HepG2 (cell line): ENCODE data around the gene SGF29. TPM values are rescaled to one million over a fixed set of nuclear protein-coding genes. Genes with fewer than 3 reads are reported as not detected.
"Not testable (repeated sequence)": the region's sequence is repeated elsewhere in the genome, so short reads cannot be mapped to it uniquely, and the experiment has no call there.

Experiments
- ATAC-seq: fragments of 200-7000 bp; cut with Tn5 transposase; 3 replicates; pipeline ENCODE4 v1.9.1; 2020; ENCODE audit warnings: mild to moderate bottlenecking, moderate library complexity
- BruUV-seq: library from RNA; stranded (reverse); fragments of 400-500 nt; replicated peaks from 2 replicates; lab custom pipeline; 2021; lab: Mats Ljungman, UMichigan
- CTCF ChIA-PET: fragments of 300-600 bp; formaldehyde crosslinking; extraction: SDS; loops from one replicate; lab custom pipeline; 2021; ENCODE audit warnings: low total read pairs, inconsistent platforms, low intra/inter-chr PET ratio; lab: Yijun Ruan, JAX
- POLR2A ChIA-PET: fragments of 350-600 bp; sonication (Branson Sonifier 250); formaldehyde crosslinking; loops from one replicate; lab custom pipeline; 2020; ENCODE audit warnings: antibody characterized with exemption, inconsistent platforms; lab: Yijun Ruan, JAX
- DNase-seq: peaks from one replicate; pipeline ENCODE4 v3.0.0-alpha.2; 2015; ENCODE audit warnings: low spot score
- FAIRE-seq: peaks from 3 replicates; lab custom pipeline; 2011; peaks lifted over from hg19 to GRCh38; lab: Jason Lieb, UNC
- H2AFZ ChIP-seq: one replicate; pipeline ENCODE4 v1.6.1; 2011; ENCODE audit warnings: low read length, inconsistent platforms
- H3K27ac ChIP-seq: fragments of 300-600 bp; 3 replicates; pipeline ENCODE4 v1.8.0; 2011; ENCODE audit warnings: mixed run types, mild to moderate bottlenecking, mixed read lengths, low read length, inconsistent platforms; ENCODE audit not compliant: insufficient read depth; ENCODE audit errors: extremely low read length
- H3K27me3 ChIP-seq, 2 experiments: fragments of 200-600 bp in 1 of 2; 2 replicates in 1 of 2; 3 replicates in 1 of 2; pipeline versions ENCODE4 v1.6.0 to v1.8.0; 2011; ENCODE audit warnings: low read length in 2 of 2, mild to moderate bottlenecking in 2 of 2, moderate library complexity in 2 of 2, inconsistent platforms in 1 of 2; ENCODE audit not compliant: insufficient read depth in 2 of 2, control insufficient read depth in 1 of 2
- H3K36me3 ChIP-seq, 2 experiments: fragments of 200-600 bp in 1 of 2; replicated peaks in 1 of 2; 2 replicates in 1 of 2; 3 replicates in 1 of 2; pipeline versions ENCODE4 v1.5.1 to v1.8.0; 2011; ENCODE audit warnings: low read length in 2 of 2, inconsistent platforms in 1 of 2; ENCODE audit not compliant: insufficient read depth in 2 of 2, control insufficient read depth in 1 of 2
- H3K4me1 ChIP-seq: 2 replicates; pipeline ENCODE4 v1.5.1; 2012; ENCODE audit warnings: low read length, inconsistent platforms; ENCODE audit not compliant: insufficient read depth
- H3K4me2 ChIP-seq: 2 replicates; pipeline ENCODE4 v1.6.0; 2011; ENCODE audit warnings: low read depth, low read length, inconsistent platforms
- H3K4me3 ChIP-seq, 3 experiments: fragments of 200-600 bp in 1 of 3; sonication (generic), shearing (Covaris generic) in 1 of 3; replicated peaks in 1 of 3; 2 replicates each; pipeline ENCODE4 v1.5.1; 2011 to 2016; ENCODE audit warnings: low read length in 3 of 3, inconsistent platforms in 2 of 3, low read depth in 2 of 3, mild to moderate bottlenecking in 2 of 3, control low read depth in 1 of 3, mixed read lengths in 1 of 3; ENCODE audit not compliant: insufficient read depth in 1 of 3
- H3K79me2 ChIP-seq: one replicate; pipeline ENCODE4 v1.6.1; 2011; ENCODE audit warnings: low read length, inconsistent platforms; ENCODE audit not compliant: insufficient read depth
- H3K9ac ChIP-seq: 2 replicates; pipeline ENCODE4 v1.6.0; 2011; ENCODE audit warnings: mild to moderate bottlenecking, low read depth, low read length, inconsistent platforms; ENCODE audit not compliant: insufficient read depth
- H3K9me3 ChIP-seq: 2 replicates; pipeline ENCODE4 v1.5.1; 2012; ENCODE audit warnings: mild to moderate bottlenecking, low read length
- H4K20me1 ChIP-seq: 2 replicates; pipeline ENCODE4 v1.6.0; 2011; ENCODE audit warnings: inconsistent platforms, mild to moderate bottlenecking, low read length, moderate library complexity; ENCODE audit not compliant: insufficient read depth
- CBX5 ChIP-seq: sonication (generic); formaldehyde crosslinking; IDR thresholded peaks from 2 replicates; pipeline ENCODE4 v1.4.0; 2020; ENCODE audit warnings: missing genetic modification reagents, borderline replicate concordance
- WGBS: methylation state at CpG from one replicate; pipeline ENCODE4 v1.1.6; 2017; ENCODE audit warnings: low lambda C conversion rate; 5-methylcytosine and 5-hydroxymethylcytosine counted together
- in situ Hi-C: cut with HindIII; loops from 2 replicates; pipeline ENCODE4 v1.10.0; 2017; ENCODE audit warnings: low pct_unique_long_range_greater_than_20kb; ENCODE audit not compliant: extremely low pct_ligation_motif_present
- intact Hi-C: fragments of 100-400 bp; cut with micrococcal nuclease; formaldehyde crosslinking; loops from one replicate; pipeline ENCODE4 v1.10.0; 2022; ENCODE audit not compliant: unreplicated experiment
- polyA plus RNA-seq, 8 experiments: library from polyadenylated mRNA; depleted of rRNA in 3 of 8; stranded (reverse) in 7 of 8; unstranded in 1 of 8; fragments of >200 nt; fragmentation: Illumina TruSeq in 4 of 8; extraction: Trizol in 4 of 8; gene quantifications; 2 replicates each; pipeline versions ENCODE4 v1.2.1 to v1.2.3, GENCODE V29; 2011 to 2016; ENCODE audit warnings: low read depth in 4 of 8, missing spikeins in 1 of 8, mixed read lengths in 1 of 8; ENCODE audit not compliant: insufficient read depth in 1 of 8
- total RNA-seq, 5 experiments: library from RNA; depleted of rRNA; stranded (reverse); fragments of >200 nt; fragmentation: Illumina TruSeq; extraction: Trizol; gene quantifications; 2 replicates each; pipeline ENCODE4 v1.2.3, GENCODE V29; 2016; ENCODE audit warnings: low read depth in 1 of 5

Gene SGF29
- total and polyA plus RNA-seq, 2 of the 13 experiments (the other 11 are each of a cell fraction or from before 2014, with no cell fraction given), result 5.0 to 29.4 TPM

- TF ChIP-seq CBX5 (CRISPR knock-in tag), result no peak
- TF ChIP-seq, all 625 proteins: peak for 71
These were observed 57.0 kb downstream of the SGF29 start (continued) for GRCh38 chr16:28610595-28611191.

- H3K27me3 ChIP-seq, H4K20me1 ChIP-seq, H3K36me3 ChIP-seq, BruUV-seq, CTCF ChIA-PET, in situ Hi-C loops, H3K4me3 ChIP-seq, H3K9ac ChIP-seq, POLR2A ChIA-PET, H3K27ac ChIP-seq, H2AFZ ChIP-seq, H3K4me2 ChIP-seq, DNase-seq, H3K9me3 ChIP-seq: not testable (repeated sequence)
- peaks cover 53% of the 10 kb centered on the region for H3K4me1 ChIP-seq
- intact Hi-C loops, result loop anchor here (10.0 kb wide), 1 partner anchor 68 kb away; no protein-coding TSS in a partner anchor
- FAIRE-seq (peak; percentile 93), ATAC-seq (peak; percentile 82)
- peaks cover 12% of the 10 kb centered on the region for H3K79me2 ChIP-seq
- no CpG with 5 or more reads among the region's 17 CpGs for WGBS
These were observed 58.9 kb downstream of the SGF29 start for GRCh38 chr16:28612359-28613280.

DNA sequence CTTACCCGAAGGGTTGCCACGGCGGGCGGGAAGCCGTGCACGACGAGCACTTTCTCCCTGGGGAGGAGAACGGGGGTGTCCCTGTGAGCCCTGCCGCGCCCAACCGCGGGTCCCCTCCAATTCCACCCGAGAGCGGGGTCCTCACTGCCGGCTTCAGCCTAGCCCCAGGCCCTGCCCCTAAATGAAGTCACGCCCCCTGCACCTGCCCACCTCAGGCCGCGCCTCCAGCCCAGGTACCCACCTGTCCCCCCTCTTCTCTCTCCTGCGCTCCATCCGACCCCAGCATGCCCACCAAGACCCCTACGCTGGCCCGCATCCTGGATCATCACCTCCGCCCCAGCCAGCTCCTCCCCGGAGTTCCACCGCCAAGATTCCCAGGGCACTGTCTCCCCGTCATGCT is 60.2 kb downstream of the SGF29 start:
- H3K27me3 ChIP-seq, in situ Hi-C loops, H3K4me3 ChIP-seq, H3K4me2 ChIP-seq, H3K27ac ChIP-seq, H3K36me3 ChIP-seq, H3K9ac ChIP-seq, ATAC-seq, H3K9me3 ChIP-seq, CTCF ChIA-PET, POLR2A ChIA-PET, FAIRE-seq, BruUV-seq, H4K20me1 ChIP-seq, DNase-seq, H2AFZ ChIP-seq, H3K79me2 ChIP-seq: not testable (repeated sequence)
- intact Hi-C loops, result loop anchor here (10.0 kb wide), 1 partner anchor 69 kb away; no protein-coding TSS in a partner anchor
- WGBS, result 95% methylated on average over 12 of the region's 26 CpGs
- peaks cover 53% of the 10 kb centered on the region for H3K4me1 ChIP-seq

GRCh38 chr16:28614561-28614960 is 60.8 kb downstream of the SGF29 start:
- H3K79me2 ChIP-seq, H3K4me2 ChIP-seq, H3K27ac ChIP-seq, H4K20me1 ChIP-seq, POLR2A ChIA-PET, H3K27me3 ChIP-seq, H3K36me3 ChIP-seq, H3K9ac ChIP-seq, in situ Hi-C loops, ATAC-seq, H3K4me3 ChIP-seq, DNase-seq, CTCF ChIA-PET, BruUV-seq, H2AFZ ChIP-seq, FAIRE-seq, H3K9me3 ChIP-seq: not testable (repeated sequence)
- WGBS, result 62% methylated on average over 16 of the region's 16 CpGs
- intact Hi-C loops, result loop anchor here (10.0 kb wide), 1 partner anchor 70 kb away; no protein-coding TSS in a partner anchor
- peaks cover 49% of the 10 kb centered on the region for H3K4me1 ChIP-seq
